ENCODE results near the gene SVIL.
A peak's percentile ranks its signal among the peaks of the same experiment; 100 is the strongest.

SVIL gene, protein sequence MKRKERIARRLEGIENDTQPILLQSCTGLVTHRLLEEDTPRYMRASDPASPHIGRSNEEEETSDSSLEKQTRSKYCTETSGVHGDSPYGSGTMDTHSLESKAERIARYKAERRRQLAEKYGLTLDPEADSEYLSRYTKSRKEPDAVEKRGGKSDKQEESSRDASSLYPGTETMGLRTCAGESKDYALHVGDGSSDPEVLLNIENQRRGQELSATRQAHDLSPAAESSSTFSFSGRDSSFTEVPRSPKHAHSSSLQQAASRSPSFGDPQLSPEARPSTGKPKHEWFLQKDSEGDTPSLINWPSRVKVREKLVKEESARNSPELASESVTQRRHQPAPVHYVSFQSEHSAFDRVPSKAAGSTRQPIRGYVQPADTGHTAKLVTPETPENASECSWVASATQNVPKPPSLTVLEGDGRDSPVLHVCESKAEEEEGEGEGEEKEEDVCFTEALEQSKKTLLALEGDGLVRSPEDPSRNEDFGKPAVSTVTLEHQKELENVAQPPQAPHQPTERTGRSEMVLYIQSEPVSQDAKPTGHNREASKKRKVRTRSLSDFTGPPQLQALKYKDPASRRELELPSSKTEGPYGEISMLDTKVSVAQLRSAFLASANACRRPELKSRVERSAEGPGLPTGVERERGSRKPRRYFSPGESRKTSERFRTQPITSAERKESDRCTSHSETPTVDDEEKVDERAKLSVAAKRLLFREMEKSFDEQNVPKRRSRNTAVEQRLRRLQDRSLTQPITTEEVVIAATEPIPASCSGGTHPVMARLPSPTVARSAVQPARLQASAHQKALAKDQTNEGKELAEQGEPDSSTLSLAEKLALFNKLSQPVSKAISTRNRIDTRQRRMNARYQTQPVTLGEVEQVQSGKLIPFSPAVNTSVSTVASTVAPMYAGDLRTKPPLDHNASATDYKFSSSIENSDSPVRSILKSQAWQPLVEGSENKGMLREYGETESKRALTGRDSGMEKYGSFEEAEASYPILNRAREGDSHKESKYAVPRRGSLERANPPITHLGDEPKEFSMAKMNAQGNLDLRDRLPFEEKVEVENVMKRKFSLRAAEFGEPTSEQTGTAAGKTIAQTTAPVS (N-terminal part only)

DNA sequence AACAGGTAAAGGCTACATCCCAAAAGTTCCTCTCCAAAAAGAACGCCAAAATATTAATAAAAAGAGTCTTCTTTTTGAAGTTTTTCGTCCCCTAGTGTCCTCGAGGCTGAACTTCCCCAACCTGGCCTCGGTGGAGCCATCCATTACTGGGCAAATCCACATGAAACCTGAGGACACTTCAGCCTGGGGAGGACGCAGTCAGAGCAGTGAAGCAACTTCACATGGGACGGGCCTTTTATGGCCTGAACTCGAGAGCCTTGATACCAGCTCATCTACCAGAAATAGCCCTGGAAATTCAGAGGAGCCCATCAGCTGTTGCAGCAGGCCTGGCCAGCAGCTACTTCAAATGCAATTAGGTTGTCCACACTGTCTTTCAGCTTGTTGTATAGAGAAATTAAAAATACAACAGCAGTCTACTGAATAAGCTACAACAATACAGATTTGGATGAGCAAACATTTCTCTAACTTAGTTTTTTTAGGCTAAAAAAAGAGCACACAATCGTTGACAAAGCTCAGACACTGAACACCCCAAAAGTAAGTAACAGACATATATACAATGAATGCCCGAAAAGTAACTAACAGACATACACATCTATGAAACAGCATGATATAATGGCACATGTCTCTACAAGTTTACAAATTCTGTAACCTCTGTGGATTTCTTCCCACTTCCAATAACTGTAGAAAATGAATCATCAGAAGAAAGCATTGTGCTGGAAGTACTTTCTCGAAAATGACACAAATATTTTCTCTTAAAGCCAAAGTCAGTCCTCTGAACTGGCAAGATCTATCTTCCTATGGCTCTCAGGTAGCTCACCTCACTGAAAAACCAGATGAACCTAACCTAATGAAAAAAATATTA, at the start of gene SVIL:
SVIL (minus strand) TSS at position 208 of the 862 bp plus-strand sequence. CDS start 79,913 bp downstream, outside the sequence.
- no peak for DNase-seq
- in situ Hi-C loops (cut with MboI; ENCODE audit: low pct_unique_long_range_greater_than_20kb, low sequenced_read_pairs): no loop called here

DNA sequence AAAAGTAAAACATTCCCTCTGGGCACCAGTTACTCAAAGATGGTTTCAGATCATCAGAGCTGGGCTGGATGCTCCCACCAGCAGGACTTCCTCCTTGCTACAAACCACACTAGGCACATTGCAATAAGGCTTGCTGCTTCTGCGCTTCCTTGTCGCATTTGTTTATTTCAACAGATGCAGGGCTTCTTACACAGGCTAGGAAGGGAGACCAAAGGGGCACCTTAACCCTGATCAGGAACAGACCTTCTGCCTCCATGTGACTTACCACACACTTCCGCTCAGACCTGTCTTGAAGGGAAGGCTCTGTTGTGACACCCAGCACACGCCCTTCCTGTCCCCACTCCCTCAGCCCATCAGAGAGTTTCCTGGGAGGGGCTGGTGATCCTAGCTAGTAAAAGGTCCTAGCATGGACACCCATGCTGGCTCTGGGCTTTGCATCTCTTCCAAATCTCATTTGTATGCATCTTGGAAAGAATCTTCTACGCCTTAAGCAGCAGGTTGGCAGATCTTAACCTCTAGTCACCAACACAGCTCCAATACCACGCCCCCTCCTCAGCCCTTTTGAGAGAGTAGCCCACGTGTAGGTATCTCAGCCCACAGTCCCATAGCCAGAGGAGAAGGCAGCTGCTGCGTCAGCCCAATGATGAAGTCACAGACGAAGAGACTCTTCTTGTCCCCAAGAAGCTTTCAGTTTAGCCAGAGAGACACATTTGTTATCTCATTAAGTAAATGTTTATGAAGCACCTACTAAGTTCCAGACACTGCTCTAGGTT, 47.1 kb upstream of the SVIL start:
- DNase-seq: peak; percentile 92
- in situ Hi-C loops (cut with MboI; ENCODE audit: low pct_unique_long_range_greater_than_20kb, low sequenced_read_pairs): no loop called here

DNA sequence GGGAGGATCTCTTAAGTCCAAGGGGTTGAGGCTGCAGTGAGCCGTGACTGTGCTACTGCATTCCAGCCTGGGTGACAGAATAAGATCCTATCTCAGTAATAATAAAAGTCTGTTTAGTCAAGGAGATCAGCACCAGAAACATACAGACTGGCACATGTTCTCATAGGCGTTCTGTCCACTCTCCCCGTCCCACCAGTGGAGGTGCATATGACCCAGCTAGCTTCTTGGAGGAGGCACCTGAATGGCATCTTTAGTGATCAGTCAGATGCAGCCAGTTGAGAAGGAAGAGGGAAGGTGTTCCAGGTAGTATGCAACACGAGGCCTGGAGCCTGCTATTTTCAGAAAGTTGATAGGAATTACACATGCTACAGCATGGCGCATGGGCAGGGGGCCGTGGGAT, 45.3 kb upstream of the SVIL start:
- DNase-seq: no peak
- in situ Hi-C loops (cut with MboI; ENCODE audit: low pct_unique_long_range_greater_than_20kb, low sequenced_read_pairs): no loop called here

DNA sequence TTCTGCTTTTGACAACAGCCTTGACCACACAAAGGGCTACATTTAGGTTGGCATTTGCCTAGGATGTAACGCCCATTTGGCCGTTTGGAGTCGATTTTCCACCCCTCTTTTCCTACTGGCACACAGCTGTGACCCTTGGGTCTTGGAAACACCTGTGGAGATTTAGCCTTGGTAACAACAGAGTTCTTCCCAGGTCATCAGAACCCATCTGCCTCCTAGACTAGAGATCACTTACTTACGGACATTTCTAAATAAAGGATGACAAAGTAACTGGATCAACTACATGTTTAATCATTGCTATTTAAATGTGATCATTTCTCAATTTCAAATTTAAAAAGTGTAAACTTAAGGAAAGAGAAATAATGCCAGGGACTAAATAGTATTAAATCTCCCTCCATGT, 42.0 kb upstream of the SVIL start:
- DNase-seq: no peak
- in situ Hi-C loops (cut with MboI; ENCODE audit: low pct_unique_long_range_greater_than_20kb, low sequenced_read_pairs): no loop called here

DNA sequence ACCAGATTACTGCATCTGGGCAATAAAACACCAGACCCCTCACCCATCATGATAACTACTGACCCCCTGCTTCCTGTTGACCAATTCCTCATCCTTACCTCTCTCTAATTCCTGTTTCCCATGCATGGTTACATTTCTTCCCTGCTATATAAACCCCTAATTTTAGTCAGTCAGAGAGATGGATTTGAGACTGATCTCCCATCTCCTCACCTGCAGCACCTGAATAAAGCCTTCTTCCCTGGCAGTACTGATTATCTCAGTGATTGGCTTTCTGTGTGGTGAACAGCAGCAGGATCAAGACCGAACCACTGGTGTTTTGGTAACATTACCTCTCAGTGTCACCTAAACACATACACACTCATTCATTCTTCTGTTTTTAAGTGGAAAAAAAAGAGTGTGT, 41.2 kb upstream of the SVIL start:
- in situ Hi-C loops (cut with MboI; ENCODE audit: low pct_unique_long_range_greater_than_20kb, low sequenced_read_pairs): no loop called here

DNA sequence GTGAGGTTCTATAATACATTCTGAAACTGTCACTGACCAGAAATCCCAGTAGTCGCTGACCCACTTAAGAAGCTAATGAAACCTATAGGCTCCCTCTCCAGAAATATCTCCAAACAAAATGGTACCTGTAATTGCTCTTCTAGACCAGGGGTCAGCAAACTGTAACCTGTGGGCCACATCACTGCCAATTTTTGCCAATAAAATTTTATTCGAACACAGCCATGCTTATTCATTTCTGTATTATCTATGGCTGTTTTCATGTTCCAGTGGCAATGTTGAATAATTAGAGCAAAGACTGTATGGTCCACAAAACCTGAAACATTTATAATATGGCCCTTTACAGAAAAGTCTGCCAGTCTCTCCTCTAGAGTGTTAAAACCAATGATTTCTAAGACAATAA, 37.2 kb upstream of the SVIL start:
- no peak for DNase-seq
- in situ Hi-C loops (cut with MboI; ENCODE audit: low pct_unique_long_range_greater_than_20kb, low sequenced_read_pairs): no loop called here

More for the DNA sequence above, 41.2 kb upstream of the SVIL start:
- DNase-seq: no peak

DNA sequence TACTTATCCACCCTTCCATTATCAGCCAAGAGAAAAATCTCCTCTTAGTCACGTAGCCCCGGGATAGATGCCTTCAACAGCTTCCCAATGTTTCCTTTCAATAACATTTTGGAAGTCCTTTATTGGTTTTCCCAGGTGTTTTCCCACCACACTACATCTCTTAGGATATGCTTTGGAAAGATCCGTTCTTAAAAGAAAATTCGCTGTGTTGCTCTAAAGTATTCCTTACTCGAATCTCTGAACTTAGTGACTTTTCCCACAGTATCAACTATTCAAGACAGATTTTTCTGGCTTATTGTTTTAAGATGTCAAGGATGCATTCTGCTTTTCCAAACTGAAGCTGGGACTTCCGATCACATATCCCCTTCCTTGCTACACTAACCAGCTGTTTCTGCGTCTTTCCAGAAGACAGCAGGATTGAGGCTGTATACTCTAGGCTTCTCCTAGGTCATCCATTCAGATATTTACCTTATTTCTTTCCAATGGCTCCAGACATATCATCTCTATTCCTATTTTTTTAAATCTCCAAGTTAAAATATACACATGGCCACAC, 36.5 kb upstream of the SVIL start:
- no peak for DNase-seq

DNA sequence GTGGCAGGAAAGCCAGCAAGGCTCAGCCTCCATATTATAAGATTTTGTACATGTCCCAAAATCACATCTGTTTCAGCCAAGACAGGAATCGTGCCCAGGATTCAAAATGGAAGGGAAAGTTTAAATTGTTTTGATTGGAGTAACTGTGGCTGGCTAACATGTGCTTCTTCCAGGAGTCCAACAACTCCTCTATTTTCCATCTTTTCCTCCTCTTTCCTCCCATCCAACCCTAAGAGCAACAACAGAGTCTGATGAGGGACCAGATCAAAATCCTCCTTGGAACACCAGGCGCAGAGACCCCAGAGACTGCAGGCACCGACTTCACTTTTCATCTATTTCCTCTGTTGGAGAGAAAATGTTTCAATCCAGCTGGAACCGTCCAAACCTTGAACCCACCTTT, 36.0 kb upstream of the SVIL start:
- in situ Hi-C loops (cut with MboI; ENCODE audit: low pct_unique_long_range_greater_than_20kb, low sequenced_read_pairs): no loop called here

More for the DNA sequence above, 36.5 kb upstream of the SVIL start:
- in situ Hi-C loops (cut with MboI; ENCODE audit: low pct_unique_long_range_greater_than_20kb, low sequenced_read_pairs): no loop called here

DNA sequence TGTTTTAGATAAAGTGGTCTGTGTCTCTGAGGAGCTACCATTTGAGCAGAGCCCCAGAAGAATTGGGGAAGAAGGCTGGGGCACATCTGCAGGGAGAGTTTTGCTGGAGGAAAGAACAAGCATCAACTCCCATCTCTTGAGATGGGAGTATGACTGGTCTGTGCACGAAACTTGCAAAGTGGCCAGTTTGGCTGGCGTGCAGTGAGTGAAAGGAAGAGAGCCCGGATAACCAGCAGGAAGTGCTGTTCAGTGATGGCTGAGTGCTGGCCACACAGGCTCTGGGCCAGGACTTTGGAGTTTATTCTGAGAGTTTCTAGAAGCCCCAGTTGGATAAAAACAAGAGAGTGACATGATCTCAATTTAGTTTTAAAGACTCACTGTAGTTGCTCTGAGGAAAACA, 34.4 kb upstream of the SVIL start:
- no peak for DNase-seq
- in situ Hi-C loops (cut with MboI; ENCODE audit: low pct_unique_long_range_greater_than_20kb, low sequenced_read_pairs): no loop called here

More for the DNA sequence above, 36.0 kb upstream of the SVIL start:
- DNase-seq: no peak

DNA sequence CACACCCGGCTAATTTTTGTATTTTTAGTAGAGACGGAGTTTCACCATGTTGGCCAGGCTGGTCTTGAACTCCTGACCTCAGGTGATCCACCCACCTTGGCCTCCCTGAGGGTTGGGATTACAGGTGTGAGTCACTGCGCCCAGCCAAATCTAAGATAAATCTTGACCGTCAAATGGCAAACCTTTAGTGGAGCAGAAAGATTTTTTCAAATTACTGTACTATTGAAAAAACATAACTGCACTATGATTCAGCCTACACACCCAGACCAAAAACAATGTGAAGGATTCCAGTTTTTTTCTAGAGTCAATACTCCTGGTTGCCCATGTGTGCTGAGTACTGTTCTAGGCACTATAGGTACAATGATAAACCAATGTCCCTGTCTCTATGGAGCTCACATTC, 33.9 kb upstream of the SVIL start:
- DNase-seq: no peak
- in situ Hi-C loops (cut with MboI; ENCODE audit: low pct_unique_long_range_greater_than_20kb, low sequenced_read_pairs): no loop called here

DNA sequence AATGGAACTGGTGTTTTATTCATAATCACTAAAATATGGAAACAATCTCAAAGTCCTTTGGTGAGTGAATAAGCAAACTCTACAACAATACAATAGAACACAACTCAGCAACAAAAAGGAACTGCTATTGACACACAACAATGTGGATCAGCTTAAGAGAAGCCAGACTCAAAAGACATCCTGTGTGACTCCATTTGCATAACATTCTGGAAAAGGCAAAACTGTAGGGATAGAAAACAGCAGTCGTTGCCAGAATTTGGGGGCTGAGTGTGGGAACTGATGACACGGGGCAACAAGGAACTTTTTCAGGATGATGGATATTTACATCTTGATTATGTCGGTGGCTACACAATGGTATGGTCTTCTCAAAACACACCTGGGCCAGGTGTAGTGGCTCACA, 32.4 kb upstream of the SVIL start:
- DNase-seq: no peak
- in situ Hi-C loops (cut with MboI; ENCODE audit: low pct_unique_long_range_greater_than_20kb, low sequenced_read_pairs): no loop called here

DNA sequence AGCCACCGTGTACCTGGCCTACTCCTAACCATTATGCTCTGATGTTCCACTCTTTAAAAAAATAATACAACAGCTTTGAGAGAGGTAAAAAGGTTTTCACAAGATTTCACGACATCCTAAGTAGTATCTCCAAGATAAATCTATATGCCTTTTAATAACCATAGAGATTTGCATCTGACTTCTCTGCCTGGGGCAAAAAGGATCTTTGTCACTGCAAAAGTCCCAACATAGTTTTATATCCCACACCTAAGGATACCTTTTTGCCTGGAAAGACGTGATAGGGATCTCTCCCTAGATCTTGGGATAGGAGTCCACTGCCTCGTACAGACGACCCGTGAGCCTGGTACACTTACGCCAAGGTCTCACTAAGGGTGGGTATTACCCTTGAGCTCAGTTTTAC, 31.4 kb upstream of the SVIL start:
- in situ Hi-C loops (cut with MboI; ENCODE audit: low pct_unique_long_range_greater_than_20kb, low sequenced_read_pairs): no loop called here
- DNase-seq: no peak

DNA sequence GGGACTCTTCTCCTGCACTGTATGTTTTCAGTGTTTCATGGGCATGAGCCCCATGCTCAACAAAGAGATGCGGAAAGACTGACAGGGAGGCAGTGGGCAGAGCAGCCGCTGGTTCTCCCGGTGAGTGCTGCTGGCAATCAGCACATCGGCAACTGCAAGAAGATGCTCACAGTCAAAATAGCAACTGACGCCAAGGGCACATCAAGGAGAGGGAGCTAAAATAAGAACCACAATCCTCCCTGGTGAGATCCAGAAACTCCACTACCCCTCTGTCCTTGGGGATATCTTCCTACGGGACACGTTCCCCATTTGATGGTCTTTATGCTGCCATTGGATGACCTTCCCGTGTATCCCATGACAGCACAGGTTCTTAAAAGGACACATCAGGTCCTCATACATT, 28.9 kb upstream of the SVIL start:
- no peak for DNase-seq
- in situ Hi-C loops (cut with MboI; ENCODE audit: low pct_unique_long_range_greater_than_20kb, low sequenced_read_pairs): no loop called here

DNA sequence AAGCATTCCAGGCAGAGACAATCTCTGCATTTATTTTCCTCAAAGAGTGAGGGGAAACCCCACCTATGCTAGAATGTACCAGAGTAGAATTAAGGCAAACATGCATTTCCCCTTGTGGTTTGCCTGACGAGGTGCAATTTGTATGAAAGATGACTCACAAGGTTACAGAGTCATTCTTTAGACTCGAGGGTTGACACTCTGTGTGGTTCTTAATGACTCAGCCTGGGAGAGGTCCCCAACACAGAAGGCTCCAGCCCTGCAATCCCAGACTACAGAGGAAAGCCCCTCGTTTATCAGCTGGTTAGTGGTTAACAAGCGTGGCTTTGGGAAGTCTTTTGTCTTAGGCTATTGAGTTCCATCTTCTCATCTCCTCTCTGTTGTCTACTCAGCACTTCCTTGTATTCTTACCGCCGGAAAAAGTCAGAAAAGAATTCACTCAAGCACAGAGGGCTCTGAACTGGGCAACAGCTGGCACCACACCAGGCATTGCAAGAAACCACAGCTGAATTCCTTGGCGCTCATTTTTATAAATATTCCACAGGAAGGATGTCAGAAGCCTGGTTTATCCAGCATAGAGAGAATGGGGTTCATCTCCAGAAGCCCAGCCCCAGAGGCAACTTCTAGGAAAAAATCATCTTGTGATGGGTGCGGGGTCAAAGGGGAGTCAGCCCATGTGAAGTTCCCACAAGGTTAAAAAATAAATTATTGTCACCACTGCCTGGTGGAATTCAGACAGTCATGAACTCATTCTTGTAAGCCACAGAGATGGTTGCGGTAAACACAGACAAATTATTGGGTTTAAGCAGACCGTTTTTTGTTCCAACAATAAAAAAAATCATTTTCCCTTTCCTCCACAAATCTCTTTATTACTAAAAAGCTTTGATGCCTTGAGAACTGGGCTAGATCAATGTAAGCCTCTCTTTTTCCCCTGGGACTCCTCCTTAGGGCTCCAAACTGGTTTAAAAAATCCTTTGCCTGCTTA, 24.5 kb upstream of the SVIL start:
- in situ Hi-C loops (cut with MboI; ENCODE audit: low pct_unique_long_range_greater_than_20kb, low sequenced_read_pairs): no loop called here
- peak; percentile 84 for DNase-seq

DNA sequence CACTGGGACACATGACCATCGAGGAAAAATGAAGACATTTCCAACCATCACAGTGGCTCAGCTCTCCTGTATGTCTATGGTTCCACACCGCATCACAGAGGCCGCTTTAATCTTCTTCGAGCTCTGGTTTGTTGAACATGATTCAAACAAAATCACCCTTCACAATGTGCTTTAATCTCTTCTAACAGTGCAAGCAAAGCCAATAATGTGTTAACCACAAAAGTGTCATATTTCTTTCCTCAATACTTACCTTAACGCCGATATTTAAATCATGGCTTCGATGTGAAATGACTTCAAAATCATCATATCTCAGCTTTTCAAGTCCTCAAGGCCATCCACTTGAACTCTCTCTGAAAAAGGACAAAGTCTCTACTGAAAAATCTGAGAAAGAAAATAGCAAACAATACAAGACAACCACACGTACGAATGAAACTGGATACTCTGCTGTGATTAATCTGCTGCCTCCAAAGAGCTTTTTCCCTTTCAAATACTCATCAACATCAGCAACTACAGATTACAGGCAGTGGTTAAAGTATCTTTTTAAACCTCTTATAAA, 23.0 kb upstream of the SVIL start:
- DNase-seq: no peak
- in situ Hi-C loops (cut with MboI; ENCODE audit: low pct_unique_long_range_greater_than_20kb, low sequenced_read_pairs): no loop called here

DNA sequence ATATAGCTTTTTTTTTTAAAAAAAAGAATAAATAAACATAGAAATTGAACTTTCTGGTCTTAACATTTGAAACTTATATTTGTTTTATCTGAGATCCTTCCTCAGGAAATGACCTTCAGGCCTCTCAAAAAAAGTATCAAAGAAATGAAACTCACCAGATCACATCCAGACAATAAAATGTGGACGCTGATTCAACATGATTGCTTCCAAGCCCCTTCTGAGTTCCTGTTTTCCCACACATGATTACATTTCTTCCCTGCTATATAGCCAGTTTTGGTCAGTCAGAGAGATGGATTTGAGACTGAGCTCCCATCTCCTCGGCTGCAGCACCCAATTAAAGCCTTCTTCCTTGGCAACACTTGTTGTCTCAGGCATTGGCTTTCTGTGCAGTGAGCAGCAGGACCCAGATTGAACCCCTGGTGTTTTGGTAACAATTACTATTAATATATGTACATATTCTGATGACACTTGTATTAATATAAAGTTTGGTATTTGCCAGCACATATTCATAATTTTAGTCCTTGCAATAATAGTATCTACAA, 21.8 kb upstream of the SVIL start:
- in situ Hi-C loops (cut with MboI; ENCODE audit: low pct_unique_long_range_greater_than_20kb, low sequenced_read_pairs): no loop called here

More for the DNA sequence above, 21.8 kb upstream of the SVIL start:
- no peak for DNase-seq
